CD4-positive, alpha-beta T cell (primary cell): ENCODE results near the gene SLFN14. TPM values are rescaled to one million over a fixed set of nuclear protein-coding genes. Genes with fewer than 3 reads are reported as not detected.

Experiments used
- ATAC-seq: fragments of 200-7000 bp; cut with Tn5 transposase; one replicate; pipeline ENCODE4 v1.10.0; 2022; ENCODE audit warnings: mild to moderate bottlenecking; ENCODE audit not compliant: poor library complexity
- CTCF ChIA-PET: fragments of 350-600 bp; sonication (Branson Sonifier 250); formaldehyde crosslinking; loops from one replicate; lab custom pipeline; 2021; ENCODE audit warnings: antibody characterized with exemption, inconsistent platforms; lab: Charles Lee
- POLR2A ChIA-PET: fragments of 350-600 bp; sonication (Branson Sonifier 250); formaldehyde crosslinking; loops from one replicate; lab custom pipeline; 2021; ENCODE audit warnings: antibody characterized with exemption, inconsistent platforms; lab: Charles Lee
- DNase-seq, 14 experiments: peaks; one replicate each; pipeline ENCODE4 v3.0.0-alpha.2; 2013 to 2020; ENCODE audit warnings: mixed read lengths in 2 of 14
- H3K27ac ChIP-seq, 2 donors: one replicate each; pipeline versions ENCODE4 v1.5.1 to v1.7.0; 2013; ENCODE audit warnings: low read length in 2 of 2, low read depth in 1 of 2, mild to moderate bottlenecking in 1 of 2
- H3K27me3 ChIP-seq, 2 experiments: 1 replicate in 1 of 2; 2 replicates in 1 of 2; pipeline versions ENCODE4 v1.6.1 to v1.7.0; 2013; ENCODE audit warnings: low read length in 2 of 2, control low read depth in 1 of 2, mild to moderate bottlenecking in 1 of 2, moderate library complexity in 1 of 2; ENCODE audit not compliant: insufficient read depth in 2 of 2, control insufficient read depth in 1 of 2
- H3K36me3 ChIP-seq: one replicate; pipeline ENCODE4 v1.6.1; 2013; ENCODE audit warnings: low read length, control low read depth; ENCODE audit not compliant: insufficient read depth
- H3K4me1 ChIP-seq: one replicate; pipeline ENCODE4 v1.6.1; 2013; ENCODE audit warnings: low read length, control low read depth; ENCODE audit not compliant: insufficient read depth
- H3K4me3 ChIP-seq: one replicate; pipeline ENCODE4 v1.5.1; 2013; ENCODE audit warnings: mild to moderate bottlenecking, low read length, moderate library complexity
- H3K9me3 ChIP-seq, 2 experiments: 1 replicate in 1 of 2; 2 replicates in 1 of 2; pipeline versions ENCODE4 v1.6.1 to v1.7.0; 2013; ENCODE audit warnings: low read length in 2 of 2, mild to moderate bottlenecking in 2 of 2, control low read depth in 1 of 2, moderate library complexity in 1 of 2; ENCODE audit not compliant: control insufficient read depth in 1 of 2, insufficient read depth in 1 of 2
- H3K27ac Mint-ChIP-seq: one replicate; pipeline ENCODE4 v1.8.0; 2020; ENCODE audit warnings: mixed read lengths
- H3K27me3 Mint-ChIP-seq: one replicate; pipeline ENCODE4 v1.8.0; 2021; ENCODE audit warnings: mixed read lengths
- H3K36me3 Mint-ChIP-seq: one replicate; pipeline ENCODE4 v1.8.0; 2021; ENCODE audit warnings: low read depth, mixed read lengths
- H3K4me1 Mint-ChIP-seq: one replicate; pipeline ENCODE4 v1.8.0; 2021; ENCODE audit warnings: low read depth, mixed read lengths
- H3K4me3 Mint-ChIP-seq: one replicate; pipeline ENCODE4 v1.8.0; 2020; ENCODE audit warnings: mild to moderate bottlenecking, mixed read lengths
- H3K9me3 Mint-ChIP-seq: one replicate; pipeline ENCODE4 v1.8.0; 2020; ENCODE audit warnings: mixed read lengths
- intact Hi-C, 2 experiments: fragments of 100-400 bp; cut with DNase I in 1 of 2; cut with micrococcal nuclease in 1 of 2; formaldehyde crosslinking; loops; one replicate each; pipeline versions ENCODE4 v1.15.1 to v1.9.0; 2023 to 2025; cut with DNase I, micrococcal nuclease
- total RNA-seq, 174 experiments: library from RNA in 2 of 174; stranded (reverse) in 2 of 174; gene quantifications; one replicate each; pipeline ENCODE4 v1.2.3 and lab custom pipeline; 2021 to 2026
- TF ChIP-seq, protein P1 (sequence below): fragments of 200-600 bp; IDR thresholded peaks from one replicate; pipeline ENCODE4 v1.8.0; 2022; ENCODE audit warnings: antibody characterized with exemption, mild to moderate bottlenecking

The SLFN14 gene
- total RNA-seq, 2 experiments from 2014 or later, result not detected

DNA sequence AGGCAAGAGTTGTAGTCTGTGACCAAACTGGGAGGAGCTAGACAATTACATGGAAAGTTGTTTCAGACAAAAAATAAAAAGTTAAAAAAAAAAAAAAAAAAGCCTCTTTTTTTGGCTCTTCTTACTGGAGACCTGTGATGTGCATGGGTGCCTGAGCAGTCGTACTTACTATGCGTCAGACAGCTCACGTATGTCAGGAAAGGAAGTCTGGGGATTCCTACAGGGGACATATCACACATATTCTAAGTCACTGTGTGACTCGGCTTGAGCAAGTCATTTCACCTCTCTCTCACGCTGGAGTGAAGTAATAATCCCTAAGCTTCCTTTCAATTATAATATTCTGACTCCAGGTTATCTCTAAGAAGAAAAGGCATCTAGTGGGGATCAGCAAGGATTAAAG, 6.0 kb downstream of the SLFN14 start:
- CTCF ChIA-PET, result no interaction called here

DNA sequence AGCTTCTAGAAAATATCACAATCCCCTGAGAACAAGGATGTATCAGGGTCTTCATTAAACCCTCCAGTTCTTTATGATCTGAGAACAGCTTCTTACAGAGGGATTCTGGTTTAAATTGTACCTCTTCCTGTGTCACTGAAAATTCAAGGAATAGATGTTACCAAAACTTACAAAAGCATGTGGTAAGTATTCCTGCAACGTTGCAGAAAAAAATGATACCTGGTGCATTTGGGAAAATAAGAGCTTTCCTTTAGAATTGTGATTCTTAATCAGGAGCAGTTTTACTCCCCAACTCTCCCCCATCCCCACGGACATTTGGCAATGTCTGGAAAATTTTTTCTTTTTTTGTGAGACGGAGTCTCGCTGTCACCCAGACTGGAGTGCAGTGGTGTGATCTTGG, 7.3 kb downstream of the SLFN14 start:
- no peak overlapping the region for H3K27ac ChIP-seq
- ATAC-seq, result no peak

More for the DNA sequence above, 6.0 kb downstream of the SLFN14 start:
- Histone ChIP-seq H3K36me3 (no peaks in the 10 kb centered on the region), H3K27me3 (peaks cover 0 to 5% of the 10 kb centered on the region in 2 experiments), H3K9me3 (no peaks in the 10 kb centered on the region), H3K4me3 (no peak overlapping the region), H3K4me1 (no peaks in the 10 kb centered on the region), H3K27ac (no peak overlapping the region)
- intact Hi-C loops, result loop anchor here in 1 of 2 experiments (5.0 kb wide), 1 partner anchor 193 kb away; no protein-coding TSS in a partner anchor
- Mint-ChIP-seq H3K4me1 (no peaks in the 10 kb centered on the region), H3K4me3 (no peak overlapping the region), H3K9me3 (no peaks in the 10 kb centered on the region), H3K27me3 (peaks cover 6% of the 10 kb centered on the region), H3K36me3 (no peaks in the 10 kb centered on the region), H3K27ac (no peak overlapping the region)
- TF ChIP-seq, protein P1, sequence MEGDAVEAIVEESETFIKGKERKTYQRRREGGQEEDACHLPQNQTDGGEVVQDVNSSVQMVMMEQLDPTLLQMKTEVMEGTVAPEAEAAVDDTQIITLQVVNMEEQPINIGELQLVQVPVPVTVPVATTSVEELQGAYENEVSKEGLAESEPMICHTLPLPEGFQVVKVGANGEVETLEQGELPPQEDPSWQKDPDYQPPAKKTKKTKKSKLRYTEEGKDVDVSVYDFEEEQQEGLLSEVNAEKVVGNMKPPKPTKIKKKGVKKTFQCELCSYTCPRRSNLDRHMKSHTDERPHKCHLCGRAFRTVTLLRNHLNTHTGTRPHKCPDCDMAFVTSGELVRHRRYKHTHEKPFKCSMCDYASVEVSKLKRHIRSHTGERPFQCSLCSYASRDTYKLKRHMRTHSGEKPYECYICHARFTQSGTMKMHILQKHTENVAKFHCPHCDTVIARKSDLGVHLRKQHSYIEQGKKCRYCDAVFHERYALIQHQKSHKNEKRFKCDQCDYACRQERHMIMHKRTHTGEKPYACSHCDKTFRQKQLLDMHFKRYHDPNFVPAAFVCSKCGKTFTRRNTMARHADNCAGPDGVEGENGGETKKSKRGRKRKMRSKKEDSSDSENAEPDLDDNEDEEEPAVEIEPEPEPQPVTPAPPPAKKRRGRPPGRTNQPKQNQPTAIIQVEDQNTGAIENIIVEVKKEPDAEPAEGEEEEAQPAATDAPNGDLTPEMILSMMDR, result no peak
- ATAC-seq, result no peak
- no peak for DNase-seq
- POLR2A ChIA-PET, result interaction anchor here (0.6 kb wide), 1 partner anchor 393 kb away, joined by 5 read pairs; no protein-coding TSS in a partner anchor

DNA sequence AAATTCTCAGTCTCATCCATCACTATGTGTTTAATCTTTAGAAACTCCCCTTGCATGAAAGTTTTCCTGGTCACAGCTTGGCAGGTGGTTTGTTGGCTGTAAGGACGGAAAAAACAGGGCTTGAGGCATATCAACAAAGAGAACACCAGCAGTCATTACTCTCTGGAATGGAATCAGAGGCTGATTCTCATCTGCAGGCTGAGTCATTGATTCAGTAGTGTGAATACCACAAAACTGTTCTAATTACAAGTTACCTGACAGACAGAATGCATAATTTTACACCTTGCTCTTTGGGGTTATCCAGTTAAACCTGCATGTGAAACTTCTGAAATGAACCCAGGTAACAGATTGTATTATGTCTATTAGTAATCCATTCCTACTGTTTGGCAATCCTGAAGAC, 11.6 kb downstream of the SLFN14 start:
- no peak for ATAC-seq
- no peaks in the 10 kb centered on the region for H3K36me3 ChIP-seq
- H3K27ac ChIP-seq, result no peak overlapping the region
- DNase-seq, result no peak
- no peaks in the 10 kb centered on the region for H3K4me1 ChIP-seq
- intact Hi-C loops, result loop anchor here in 1 of 2 experiments (10.0 kb wide), 1 partner anchor 1124 kb away; no protein-coding TSS in a partner anchor
- ChIA-PET CTCF (no interaction called here), POLR2A (no interaction called here)
- Mint-ChIP-seq H3K9me3 (no peaks in the 10 kb centered on the region), H3K27ac (no peak overlapping the region), H3K4me3 (no peak overlapping the region), H3K27me3 (no peaks in the 10 kb centered on the region), H3K4me1 (no peaks in the 10 kb centered on the region), H3K36me3 (no peaks in the 10 kb centered on the region)
- TF ChIP-seq, protein P1, result no peak
- H3K27me3 ChIP-seq, result no peaks in the 10 kb centered on the region
- H3K4me3 ChIP-seq, result no peak overlapping the region
- H3K9me3 ChIP-seq, result no peaks in the 10 kb centered on the region

More for the DNA sequence above, 7.3 kb downstream of the SLFN14 start:
- H3K4me3 ChIP-seq, result no peak overlapping the region
- no peaks in the 10 kb centered on the region for H3K36me3 Mint-ChIP-seq
- no peaks in the 10 kb centered on the region for H3K9me3 ChIP-seq
- no peaks in the 10 kb centered on the region for H3K4me1 ChIP-seq
- CTCF ChIA-PET, result interaction anchor here (1.0 kb wide), 1 partner anchor 241 kb away, joined by 3 read pairs; no protein-coding TSS in a partner anchor
- H3K9me3 Mint-ChIP-seq, result no peaks in the 10 kb centered on the region
- TF ChIP-seq, protein P1, result no peak
- intact Hi-C loops, result no loop called here
- no peak overlapping the region for H3K27ac Mint-ChIP-seq
- no peaks in the 10 kb centered on the region for H3K27me3 Mint-ChIP-seq
- no peak overlapping the region for H3K4me3 Mint-ChIP-seq
- no peak for DNase-seq
- POLR2A ChIA-PET, result no interaction called here
- H3K4me1 Mint-ChIP-seq, result no peaks in the 10 kb centered on the region
- H3K36me3 ChIP-seq, result no peaks in the 10 kb centered on the region
- peaks cover 0 to 3% of the 10 kb centered on the region in 2 experiments for H3K27me3 ChIP-seq
